ENCODE data around the gene ZNF599.

ZNF599 gene

GRCh38 chr19:34734537-34735103 is 38.4 kb downstream of the ZNF599 start:
- no peak for DNase-seq

GRCh38 chr19:34733746-34734536 is 39.1 kb downstream of the ZNF599 start, which contains the start of gene ZNF181:
TSS of gene ZNF181 (plus strand) at chr19:34734243. CDS start at chr19:34735038, 795 bp downstream.
- peak; percentile 93 for DNase-seq

DNA sequence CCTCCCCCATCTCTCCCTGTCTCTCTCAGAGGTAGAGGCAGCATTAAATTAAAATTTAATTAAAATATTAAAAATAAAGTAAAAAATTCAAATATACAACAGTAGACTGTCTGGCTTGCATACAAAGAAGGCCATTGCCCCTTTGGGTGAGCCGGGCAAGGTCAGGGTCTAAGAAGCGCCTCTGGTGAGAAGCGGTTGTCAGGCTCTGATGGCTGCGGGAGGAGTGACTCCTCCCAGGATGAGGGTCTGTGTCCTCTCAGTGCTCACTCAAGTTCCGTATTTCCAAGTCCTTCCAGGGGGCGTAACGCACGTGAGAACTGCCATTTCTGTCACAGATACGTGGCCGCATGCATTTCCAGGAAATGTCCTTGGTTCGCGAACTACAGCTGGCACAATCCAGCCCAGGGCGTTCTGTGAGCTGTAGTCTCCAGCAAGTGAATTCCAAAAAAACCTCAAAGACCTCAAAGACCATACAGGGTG is 39.7 kb downstream of the ZNF599 start:
- DNase-seq, result peak; percentile 83

DNA sequence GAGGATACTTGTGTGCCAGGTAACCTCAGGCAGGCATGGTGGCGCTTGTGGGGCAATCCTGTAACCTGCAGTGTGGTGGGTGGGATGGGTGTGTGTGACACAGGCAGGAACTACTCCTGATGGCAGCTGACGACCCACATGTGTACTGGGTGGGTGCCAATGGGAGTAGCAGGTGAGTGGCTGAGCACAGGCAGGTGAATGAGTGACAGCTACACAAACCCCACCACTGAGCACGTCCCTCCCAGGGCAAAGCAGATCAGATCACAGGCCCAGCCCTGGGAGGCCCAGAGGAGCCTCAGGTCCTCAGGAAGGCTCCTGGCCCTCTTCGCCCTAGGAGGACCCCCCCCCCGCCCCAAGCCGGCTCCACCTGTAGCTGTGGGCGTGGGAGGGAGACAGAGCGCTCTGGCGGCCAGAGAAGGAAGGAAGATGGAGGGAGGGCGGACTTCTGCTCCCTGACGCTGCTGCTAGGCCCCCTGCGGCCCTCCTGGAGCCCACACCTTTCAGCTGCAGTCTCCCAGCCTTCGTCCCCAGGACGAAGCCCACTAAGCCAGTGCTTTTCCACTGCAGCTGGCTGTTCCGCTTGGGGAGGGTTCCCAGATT is 40.3 kb downstream of the ZNF599 start:
- DNase-seq, result no peak

DNA sequence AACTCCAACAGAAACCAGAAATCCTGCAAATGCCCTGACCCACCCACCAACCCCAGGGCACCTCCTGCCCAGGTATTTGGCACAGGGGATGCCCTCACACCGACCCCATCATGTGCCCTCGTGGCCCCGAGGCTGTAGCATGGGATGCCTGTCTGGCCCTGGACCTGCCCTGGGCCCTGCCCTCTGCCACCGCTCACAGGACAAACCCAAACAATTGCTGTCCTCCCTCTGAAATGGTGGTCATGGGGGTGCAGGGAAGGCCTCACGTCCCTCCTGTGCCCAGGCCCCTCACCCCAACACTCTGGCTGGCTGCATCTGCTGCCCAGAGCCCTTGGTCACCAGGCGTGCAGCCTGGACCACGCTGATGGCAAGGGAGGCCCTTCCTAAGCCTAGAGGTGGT is 41.1 kb downstream of the ZNF599 start:
- DNase-seq, result no peak

GRCh38 chr19:34731019-34731829 is 41.8 kb downstream of the ZNF599 start:
- no peak for DNase-seq

DNA sequence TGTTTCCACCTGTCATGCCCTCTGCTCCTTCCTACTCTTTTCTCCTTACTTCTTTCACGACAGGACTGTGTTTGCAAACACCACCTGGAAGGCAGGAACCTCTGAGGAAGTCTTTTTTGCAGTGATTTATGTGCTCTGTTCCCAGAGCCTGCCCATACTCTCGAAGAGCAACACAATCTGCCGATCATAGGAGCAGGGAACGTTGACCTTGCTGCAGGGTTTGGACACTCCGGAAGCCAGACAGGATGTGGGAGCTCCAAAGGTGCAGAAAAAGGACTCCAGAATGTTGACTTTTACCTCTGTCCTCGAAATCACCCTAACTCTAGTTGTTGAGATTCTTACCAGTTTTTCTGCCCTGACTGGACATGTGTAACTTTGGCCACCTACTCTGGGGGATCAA is 47.6 kb downstream of the ZNF599 start:
- DNase-seq, result no peak

DNA sequence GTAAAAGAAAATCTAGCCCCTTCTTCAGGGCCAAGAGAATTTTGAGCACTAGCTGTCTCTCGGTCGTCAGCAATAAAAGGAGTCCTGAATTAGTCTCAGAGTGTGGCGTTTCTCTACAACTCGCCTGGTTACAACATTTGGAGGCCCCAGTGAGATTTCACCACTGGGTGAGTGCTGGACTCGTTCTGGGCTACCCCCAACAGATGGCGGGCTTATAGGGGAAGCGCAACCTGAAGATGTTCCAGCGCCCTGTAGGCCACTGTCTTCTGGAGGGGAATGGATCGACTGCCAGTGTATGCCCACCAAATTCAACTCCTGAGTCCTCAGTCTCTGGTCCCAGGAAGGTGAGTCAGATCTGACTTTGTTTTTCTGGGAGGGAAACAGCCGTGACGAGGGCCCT is 50.7 kb downstream of the ZNF599 start:
- DNase-seq, result no peak

DNA sequence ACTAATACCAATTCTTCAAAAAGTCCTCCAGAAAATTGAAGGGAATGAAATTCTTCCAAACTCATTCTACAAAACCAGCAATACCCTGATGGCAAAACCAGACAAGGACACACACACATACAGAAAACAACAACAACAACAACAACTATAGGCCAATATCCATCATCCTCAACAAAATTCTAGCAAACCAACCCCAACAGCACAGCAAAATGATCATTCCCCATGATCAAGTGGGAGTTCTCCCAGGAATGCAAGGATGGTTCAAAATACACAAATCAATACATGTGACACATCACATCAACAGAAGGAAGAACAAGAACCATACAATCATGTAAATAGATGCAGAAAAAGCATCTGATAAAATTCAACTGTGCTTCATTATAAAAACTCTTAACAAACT is 57.7 kb downstream of the ZNF599 start:
- no peak for DNase-seq

- DNase-seq, result no peak
Observed at GRCh38 chr19:34713262-34713637, 59.8 kb downstream of the ZNF599 start.

DNA sequence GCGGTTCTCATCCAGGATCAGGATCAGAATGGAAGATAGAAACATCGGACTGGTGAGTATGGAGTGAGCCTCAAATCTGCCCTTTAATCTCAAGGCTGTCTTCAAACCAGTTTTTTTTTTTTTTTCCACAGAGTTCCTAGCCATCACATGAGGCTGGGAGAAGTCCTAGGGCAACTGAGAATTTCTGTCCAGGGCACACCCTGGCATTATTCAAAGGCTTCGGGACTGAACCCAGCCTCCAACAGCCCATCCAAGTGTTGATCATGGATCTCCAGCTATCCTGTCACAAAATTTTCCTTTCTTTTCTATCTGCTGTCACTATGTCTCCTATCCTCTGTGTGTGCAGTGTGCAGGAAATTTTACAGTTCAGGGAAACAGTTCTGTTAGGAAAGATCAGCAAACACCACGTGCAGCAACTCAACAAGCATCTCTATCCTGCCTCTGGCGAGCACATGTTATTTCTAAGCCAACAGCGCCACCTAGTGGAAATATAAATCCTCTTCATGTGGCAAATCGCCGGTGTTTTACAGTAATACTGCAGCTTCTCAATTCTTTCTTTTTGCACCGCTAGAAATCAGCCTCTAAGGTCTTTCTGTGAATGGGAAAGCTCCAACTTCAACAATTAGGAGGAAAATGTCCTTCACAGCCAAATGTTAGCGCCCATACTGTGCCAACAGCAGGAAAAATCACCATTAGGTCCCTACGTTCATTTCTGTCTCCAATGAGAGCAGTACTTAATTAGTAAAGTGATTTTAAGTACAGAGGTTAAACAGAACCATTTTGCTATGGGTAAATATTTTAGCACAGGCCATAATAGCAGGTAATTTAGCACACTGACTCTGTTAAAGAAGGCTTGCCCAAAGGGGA is 60.4 kb downstream of the ZNF599 start:
- no peak for DNase-seq

- DNase-seq, result no peak
Observed at GRCh38 chr19:34711890-34712289, 61.1 kb downstream of the ZNF599 start.
